AG20443 (cell line): ENCODE results near the gene CEND1.

Experiments
- DNase-seq: peaks from one replicate; pipeline ENCODE4 v3.0.0; 2012; ENCODE audit warnings: low spot score, mixed read lengths

The CEND1 gene

DNA sequence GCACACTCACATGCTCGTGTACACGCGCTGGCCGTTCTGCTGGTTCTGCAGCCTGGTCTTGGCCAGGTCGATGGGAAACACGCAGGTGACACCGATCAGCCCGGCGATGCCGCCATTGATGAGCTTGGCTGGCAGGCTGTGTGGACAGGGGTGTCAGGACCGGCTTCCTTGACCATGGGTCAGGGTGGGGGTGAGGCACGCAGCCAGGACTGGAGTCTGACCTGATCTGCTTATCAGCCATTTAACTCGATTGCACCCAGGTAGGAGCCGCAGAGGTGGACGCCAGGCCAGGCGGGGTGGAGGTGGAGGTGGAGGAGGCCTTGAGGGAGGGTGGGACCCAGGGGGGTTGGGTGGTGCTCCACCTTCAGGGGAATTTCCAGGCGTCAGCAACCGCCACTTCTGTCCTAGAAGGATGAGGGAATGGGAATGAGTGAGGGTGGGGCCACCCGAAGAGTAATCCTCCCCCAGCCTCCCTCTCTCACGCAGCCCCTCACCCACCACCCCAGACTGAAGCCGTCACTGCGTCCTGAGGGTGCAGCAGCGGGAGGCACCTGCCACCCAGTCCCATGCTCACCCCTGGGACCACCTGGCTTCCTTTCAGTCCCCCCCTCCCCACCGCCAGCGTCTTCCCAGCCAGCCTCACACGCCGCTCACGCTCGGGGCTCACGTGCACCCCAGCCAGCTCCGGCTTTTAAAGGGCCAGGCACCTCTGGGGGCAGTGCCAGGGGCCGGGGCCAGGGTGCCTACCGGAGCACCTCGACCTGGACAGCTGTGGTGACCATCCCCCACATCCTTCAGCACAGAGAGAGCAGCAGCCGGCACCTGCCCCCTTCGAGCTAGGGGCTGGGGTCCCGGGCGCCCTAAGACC lies 5.1 kb upstream of the CEND1 start:
- DNase-seq, result peak; percentile 53

DNA sequence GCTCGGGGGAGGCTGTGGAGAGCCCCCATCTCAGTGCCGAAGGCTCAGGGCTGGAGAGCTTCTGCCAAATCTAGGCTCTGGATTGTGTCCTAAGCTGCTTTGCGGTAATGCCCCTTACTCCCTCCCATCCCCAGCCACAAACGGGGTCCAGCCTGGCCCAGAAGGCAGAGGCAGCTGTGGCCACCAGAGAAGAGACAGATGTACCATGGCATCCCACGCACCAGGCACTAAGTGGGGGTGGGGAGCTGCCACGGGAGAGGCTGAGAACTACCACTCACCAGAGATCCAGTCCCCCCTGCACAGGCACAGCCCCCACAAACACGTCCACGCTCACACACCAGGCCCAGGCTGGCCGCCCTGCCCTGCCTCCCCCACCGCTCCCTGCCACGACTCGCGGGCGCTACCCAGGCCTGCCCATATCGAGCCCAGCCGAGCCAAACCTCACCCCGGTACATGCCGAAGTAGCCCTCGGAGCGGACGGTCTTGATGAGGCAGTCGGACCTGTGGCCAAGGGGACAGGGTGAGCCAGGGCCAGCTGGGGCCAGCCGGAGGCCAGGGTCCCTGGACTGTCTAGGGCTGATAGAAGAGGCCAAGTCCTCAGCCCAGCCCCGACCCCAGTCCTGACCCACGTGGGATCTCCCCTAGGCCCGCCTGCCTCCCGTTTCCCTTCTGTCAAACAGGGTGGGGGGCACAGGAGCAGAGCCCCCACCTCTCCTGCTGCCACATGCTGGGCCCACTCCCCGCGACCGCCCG lies 4.3 kb upstream of the CEND1 start:
- DNase-seq, result no peak

DNA sequence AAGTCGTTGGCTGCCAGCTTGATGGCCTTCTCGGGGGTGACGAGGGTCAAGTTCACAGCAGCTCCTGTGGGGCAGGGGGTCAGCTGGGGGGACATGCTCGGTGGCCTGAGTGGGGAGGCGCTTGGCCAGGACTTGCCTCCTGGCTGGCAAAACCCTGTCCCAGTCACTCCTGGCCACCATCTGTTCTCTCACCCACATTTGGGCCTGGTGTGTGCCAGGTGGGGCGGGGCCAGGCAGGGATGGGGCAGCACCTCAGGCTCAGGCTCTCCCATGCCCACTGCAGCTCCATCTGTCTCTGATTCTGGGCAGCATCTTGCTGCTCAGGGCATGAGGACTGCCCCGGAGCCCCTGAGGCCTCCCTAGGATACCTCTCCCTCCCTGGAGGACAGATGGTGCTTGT lies 3.7 kb upstream of the CEND1 start:
- DNase-seq, result no peak

DNA sequence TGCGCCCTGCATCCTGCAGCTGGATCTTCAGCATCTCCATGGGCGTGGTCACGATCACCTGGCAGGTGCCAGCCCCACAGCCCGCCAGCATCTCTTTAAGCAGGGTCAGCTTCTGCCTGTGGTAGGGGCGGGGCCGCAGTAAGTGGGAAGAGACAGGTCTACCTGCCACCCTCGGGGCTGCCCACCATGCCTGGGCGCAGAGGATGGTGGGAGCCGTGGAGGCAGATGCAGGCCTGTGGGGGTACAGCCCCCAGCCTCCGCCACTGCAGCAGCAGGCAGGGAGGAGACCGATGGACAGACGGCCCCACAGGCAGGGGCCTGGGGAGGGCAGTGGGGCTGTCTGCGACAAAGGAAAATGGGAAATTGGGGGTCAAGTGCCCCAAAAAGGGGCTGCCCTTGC lies 3.0 kb upstream of the CEND1 start:
- DNase-seq, result no peak

DNA sequence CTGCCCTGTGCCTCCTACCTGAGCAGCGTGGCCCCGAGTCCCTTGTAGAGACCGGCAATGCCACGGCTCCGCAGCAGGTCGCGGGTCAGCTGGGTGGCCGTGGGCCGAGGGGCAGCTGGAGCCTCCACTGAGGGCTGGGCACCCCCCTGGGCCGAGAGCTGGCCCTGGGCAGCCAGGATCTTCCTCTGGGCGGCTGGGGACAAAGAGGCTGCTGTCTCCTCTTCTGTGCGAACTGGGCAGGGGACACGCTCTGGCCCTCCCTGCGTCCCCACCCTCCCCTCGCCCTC lies 2.6 kb upstream of the CEND1 start:
- DNase-seq, result no peak

DNA sequence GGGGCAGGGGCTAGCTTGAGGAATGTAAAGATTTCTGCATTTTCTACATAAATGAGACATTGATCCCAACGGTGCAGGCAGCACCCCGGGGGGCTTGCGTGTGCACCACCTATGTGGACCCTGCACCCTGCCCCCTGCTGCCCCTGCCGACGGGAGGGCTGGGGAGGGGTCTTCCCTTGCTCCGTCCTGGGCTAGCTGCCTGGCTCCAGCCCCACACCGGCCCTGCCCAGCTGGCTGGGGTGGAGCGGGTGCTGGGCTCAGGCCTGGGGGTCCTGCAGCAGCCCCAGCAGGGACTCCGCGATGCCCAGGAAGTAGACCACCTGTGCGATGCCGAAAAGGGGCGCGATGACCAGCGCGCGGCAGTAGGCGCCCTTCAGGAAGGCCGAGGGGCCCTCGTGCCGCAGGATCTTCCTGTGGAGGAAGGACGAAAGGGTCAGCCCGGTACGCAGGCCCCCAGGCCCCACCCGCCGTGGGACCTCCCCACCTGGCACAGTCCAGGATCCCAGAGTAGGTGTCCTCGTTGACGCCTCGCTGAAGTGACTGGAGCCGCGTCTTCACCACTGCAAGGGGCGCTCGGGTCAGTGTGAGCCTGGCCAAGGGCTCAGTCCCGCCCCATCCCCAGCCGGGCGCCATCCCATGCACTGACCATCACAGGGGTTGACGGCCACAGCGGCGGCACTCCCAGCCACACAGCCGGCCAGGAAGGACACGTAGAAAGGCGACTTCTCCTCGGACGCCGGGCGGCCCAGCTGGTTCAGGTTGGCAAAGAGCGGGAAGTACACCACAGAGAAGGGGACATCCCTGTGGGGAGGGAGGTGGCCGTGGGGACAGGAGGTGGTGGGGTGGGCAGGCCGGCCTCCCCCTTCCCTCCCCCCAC lies 2.0 kb upstream of the CEND1 start:
- no peak for DNase-seq

DNA sequence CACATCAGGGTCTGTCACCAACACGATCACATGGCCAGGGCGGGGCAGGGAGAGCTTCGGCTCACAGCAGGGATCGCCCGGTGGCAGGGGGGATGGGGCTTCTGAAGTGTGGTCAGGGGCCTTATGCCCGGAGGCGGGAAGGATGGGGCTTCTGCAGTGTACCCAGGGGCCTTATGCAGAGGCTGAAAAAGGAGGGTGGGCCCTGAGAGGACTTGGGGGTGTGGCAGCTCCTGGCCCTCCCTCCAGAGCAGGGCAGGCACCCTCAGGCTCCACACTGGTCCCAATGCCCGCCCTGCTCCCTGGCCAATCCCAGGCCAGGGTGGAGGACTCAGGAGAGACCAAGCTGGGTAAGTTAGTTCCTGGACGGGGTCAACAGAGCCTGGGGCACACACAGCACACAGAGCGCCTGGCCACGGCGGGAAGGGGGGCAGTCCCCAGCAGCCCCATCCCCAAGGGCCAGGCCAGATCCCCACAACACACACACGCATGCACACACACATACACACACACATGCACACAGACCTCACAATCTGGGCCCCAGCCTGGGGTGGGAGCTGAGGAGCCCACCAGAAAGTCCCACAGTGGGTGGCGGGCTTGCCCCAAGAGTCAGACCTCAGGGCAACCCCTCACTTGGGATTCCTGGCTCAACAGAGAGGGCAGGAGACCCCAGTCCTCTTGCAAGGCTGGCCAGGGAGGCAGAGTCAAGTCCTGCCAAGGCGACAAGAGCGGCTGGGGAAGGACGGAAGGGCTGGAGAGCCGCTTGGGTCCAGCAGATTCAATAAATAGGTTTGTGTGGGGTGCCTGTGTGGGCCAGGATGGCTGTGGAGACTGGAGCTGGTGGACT lies 1.1 kb upstream of the CEND1 start:
- DNase-seq, result peak; percentile 29

DNA sequence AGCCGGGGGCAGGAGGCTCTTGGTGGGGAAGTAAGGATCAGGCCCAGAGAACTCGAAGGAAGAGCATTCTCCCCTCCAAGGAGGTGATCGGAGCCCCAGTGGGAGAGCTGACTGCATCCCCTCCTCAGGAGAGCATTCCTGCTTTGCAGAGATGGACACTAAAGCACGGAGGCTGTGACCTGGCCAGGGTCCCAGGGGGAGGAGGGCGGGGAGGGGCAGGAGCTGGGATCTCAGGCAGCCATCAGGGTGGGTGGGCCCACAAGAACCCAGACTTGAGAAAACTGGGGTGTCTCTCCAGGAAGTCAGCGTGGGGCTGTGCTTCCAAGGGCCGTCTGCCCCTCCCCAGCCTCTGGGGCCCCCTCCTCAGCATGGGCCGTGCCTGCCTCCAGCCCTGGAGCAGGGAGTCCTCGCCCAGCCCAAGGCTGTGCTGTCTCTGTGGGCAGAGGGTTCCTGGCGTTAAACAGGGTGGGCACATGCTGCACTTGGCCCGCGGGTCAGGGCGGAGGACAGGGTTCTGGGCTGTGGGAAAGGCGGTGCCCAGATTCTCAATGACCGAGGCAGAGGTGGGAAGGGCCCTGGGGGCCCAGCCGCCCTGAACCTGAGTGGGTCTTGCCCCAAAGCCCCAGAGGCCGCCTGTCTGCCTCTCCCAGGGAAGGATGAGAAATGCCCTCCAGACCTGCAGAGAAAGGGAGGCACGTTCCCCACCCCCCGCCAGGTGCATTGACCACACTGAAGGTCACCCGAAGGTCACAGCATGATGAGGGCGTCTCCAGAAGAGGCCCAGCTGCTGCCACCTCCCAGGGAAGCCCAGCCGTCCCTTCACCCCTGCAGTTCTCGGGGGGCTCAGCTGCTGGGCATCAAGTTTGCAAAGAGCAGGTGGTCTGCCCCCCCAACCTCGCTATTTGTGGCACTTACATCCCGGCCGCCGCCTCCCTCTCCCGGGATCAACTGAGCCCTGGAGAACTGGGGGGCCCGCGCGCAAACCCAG lies 643 bp downstream of the CEND1 start:
- no peak for DNase-seq

DNA sequence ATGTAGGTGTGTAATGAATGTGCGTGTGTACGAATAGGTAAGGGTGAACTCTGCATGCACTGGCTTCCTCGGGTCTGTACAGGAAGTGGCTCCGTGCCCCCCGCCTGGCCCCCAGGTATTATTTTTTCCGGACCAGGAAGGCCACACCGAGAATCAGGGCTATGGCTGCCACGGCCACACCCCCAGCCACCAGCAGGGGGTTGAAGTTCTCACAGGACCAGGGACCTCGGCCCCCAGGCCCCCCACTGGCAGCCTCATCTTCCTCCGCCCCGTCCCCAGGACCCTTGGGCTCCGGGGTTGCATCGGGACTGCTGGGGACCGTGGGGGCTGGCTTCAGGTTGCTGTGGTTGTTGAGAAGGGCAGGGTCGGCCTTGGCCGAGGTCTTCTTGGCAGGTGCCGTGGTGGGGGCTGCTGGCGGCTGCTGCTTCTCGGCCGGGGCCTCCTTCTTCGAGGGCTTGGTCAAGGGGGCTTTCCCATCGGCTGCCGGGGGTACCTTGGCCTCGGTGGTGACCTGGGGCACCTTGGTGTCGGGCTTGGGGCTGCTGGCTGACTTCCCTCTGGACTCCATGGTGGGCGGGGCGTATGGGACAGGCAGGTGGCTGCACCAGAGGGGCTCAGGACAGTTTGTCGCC lies 1.8 kb downstream of the CEND1 start:
- no peak for DNase-seq

DNA sequence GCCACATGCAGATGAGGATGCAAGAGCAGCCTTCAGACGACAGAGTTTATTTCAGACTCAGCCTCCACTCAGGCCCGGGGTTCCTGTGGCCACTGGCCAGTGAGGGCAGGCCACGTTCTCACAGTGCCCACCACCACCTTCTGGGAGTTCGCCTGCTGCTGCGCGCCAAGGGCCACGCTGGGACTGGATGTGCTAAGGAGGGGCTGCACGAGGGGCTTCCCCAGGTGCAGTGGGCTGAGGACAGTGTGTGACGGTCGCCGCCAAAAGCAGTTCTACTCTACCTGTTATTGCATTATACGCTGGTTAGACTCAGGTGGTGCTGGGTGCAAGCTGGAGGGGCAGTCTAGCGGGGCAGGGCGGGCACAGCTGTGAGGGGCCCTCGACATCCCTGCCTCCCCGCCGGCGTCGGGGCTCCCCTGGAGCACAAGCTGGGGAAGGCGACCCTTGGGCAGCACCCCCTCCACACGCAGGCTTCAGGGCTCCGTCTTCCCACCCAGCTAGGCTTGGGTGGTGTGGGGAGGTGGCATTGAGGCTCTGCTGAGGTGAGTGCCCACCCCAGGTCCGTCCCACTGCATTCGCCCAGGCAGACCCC lies 2.7 kb downstream of the CEND1 start:
- no peak for DNase-seq

DNA sequence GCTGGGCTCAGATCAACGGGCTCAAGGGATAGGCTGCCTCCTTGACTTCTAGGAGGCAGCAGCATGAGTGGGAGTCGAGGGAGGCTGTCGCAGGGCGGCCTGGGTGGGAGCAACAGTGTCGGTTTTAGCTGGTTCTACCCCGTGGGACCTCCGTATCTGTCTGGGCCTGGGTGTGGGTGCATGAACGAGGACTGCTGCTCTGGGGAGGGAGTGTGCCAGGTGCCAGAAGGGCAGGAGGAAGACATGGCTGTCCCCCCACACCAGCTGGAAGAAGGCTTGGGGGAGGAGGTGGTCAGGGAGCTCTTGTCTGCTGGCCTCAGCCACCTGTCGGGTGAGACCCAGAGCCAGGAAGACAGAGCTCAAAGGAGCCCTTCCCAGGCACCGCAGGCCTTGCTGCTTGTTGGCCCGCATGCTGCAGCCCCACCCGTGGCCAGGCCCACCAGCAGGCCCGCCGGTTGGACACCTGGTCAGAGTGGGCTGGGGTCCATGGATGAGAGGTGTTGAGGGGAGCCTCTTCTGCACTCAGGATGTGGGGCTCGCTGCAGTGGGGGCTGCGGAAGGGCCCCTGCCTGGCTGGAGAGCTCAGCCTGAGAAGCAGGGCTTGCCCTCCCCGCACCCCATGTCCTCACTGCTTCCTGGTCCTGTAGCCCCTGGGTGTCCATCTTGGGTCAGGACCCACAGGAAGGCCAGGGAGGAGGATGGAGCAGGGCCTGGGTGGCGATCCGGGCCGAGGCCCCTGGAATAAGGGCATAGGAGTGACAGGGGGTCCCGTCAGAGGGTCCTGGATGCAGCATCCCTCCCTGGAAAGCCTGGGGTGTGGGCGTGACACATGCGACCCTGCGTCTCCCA lies 3.4 kb downstream of the CEND1 start:
- DNase-seq, result no peak

DNA sequence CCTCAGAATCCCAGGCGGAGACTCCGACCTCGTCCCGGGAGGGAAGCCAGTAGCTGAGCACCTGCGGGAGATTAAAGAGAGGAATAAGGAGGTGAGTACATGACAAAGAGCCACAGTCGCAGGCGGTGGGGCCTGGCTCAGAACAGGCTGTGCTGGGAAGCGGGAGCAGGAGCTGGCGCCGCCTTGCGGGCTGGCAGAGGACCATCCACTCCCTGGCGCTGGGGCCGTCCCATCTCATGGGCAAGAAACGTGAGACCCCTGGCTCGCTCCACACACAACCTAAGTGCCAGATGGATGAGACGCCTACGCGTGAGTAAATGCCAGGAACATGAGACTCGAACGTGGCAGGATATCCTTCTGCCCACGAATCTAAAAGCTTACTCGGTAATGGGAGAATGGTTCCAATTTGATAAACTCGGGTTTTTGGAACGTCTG lies 6.3 kb downstream of the CEND1 start:
- DNase-seq, result peak; percentile 86

DNA sequence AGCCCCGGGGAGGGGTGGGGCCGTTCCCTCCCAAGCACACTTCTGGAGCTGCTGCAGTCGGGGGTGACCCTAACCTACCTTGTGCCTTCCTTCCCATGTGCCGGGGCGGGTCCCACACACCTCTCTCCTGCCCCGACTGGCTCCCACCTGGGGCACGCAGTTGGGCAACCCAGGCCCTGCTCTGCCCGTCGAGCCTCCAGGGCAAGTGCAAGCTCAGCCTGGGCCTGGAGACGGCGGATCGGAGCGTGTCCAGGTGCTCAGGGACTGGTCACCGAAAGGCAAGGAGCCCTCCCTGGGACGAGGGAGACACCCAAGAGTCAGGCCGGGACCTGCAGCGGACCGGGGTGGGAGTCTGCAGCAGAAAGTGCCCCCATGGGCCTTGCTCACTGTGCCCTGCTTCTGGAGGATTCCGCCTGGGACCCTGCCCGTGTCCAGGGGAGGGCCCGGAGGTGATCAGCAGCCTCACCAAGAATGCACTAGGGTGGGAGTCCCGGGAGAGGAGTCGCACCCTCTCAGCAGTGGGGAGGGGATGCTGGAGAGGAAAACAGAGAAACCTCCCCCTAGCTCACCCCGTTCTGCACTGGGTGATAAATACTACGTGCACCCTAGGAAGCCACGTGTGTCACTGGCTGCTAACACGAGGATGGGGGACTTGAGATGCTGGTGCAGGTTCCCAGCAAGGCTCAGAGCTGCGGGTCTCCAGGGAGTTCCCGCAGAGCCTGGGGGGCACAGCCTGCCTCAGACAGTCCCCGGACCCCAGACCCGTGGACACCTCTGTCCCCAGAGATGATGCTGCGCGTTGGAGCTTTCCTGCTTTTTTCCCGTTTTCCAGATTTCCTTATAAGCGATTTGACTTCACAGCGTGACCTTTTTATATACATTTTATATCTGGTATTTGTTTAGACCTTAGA lies 7.4 kb downstream of the CEND1 start:
- no peak for DNase-seq

DNA sequence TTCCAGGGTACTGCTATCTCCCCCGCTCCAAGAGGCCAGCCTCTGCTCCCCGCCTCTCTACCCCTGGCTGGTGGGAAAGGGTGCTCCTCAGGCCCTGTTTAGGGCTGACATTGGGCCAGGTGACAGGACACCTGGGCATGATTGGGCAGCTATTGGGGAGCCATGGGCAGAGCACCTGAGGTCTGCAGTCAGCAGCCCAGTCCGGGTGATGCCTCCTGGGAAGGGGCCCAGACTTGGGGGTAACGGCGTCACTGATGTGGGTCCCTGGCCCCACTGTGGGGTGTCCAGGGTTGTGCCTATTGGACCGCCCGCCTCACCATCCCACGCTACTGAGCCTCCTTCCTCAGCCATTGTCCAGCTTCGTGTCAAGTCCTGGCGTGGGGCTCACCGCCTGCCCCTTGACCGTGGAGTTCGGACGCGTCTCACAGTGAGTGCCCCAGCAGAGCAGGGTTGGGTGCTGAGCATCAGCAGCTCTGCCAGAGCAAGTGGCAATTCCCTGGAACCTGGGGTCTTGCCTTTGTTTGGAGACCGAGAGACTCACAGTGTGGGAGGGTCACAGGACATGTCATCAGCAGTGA lies 9.8 kb downstream of the CEND1 start:
- no peak for DNase-seq

DNA sequence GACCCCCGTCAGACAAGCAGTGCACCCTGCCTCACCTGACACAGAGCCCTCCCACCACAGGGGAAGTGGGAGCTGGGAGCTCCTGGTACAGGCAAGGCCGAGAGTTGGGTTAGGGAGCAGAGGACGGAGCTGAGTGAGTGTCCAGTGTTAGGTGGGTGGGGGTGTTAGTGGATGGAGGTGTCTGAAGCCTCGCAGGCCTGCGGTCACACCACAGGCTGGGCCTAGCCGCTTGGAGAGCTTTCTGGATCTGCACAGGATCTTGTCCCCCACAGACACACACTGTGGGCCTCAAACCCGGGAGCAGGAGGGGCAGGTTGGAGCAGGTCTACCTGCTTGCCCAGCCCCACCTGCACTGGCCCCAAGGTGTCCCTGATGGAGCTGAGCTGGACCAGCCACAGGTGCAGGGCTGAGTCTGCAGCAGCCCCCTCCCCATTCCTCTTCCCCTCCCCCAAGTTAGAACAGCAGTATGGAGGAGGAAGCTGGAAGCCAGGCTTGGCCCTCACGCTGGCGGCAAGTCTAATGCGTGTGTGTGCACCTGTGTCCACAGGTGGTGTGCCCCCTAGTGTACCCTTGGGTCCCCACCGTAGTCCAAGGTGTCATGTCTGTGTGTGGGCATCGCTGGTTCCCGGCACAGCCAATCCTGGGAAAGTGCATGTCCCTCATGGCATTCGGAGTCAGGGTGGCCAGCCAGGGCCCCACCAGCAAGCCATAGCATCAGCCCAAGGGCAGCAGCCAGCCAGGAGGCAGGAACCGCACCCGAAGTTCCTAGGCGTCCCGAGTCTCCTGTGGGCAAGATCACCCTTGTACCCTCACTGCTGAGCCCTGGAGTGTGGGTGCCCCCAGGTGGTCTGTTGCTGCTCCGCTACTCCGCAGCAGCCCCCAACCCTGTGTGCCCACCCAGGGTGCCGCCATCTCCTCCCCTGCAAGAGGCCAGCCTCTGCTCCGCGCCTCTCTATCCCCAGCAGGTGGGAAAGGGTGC lies 10.6 kb downstream of the CEND1 start:
- DNase-seq, result no peak
